Measurements from ENCODE around the gene CRB3. TPM values are rescaled to one million over a fixed set of nuclear protein-coding genes. Genes with fewer than 3 reads are reported as not detected.

Gene CRB3
- total and polyA plus RNA-seq, 2 of the 13 experiments (the other 11 are each of a cell fraction or from before 2014, with no cell fraction given) = 10.6 to 25.6 TPM

DNA sequence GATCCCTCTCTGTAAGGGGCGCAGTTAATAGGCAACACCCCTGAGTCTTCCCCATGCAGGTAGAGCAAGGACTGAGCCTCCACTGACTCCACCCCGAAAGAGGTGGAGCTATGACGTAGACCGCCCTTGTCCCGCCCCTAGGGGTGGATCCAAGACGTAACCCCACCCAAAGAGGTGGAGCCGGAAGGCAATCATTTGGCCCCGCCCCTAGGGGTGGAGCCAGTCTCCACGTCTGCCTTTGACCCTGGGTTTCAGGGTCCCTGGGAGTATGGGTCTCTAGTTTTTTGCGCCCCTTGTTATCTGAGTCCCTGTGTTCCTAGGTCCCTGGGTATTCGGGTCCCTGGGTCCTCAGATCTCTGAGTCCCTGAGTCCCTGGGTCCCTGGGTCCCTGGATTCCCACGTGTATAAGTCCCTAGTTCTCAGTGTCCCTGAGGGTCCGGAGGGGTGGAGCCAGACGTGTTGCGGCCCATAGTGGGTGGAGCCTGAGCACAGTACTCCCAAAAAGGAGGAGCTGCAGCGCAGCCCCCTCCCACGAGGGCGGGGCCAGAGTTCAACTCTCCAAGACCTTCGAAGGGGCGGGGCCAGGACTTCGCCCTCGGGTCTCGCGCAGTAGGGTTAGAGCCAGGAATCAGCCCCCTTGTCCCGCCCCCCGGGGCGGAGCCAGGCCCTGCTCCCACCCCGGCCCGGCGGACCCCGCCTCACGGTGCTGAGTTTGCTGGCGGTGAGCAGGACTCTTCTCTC lies 12.3 kb downstream of the CRB3 start (continued):
- TF ChIP-seq, protein P1, sequence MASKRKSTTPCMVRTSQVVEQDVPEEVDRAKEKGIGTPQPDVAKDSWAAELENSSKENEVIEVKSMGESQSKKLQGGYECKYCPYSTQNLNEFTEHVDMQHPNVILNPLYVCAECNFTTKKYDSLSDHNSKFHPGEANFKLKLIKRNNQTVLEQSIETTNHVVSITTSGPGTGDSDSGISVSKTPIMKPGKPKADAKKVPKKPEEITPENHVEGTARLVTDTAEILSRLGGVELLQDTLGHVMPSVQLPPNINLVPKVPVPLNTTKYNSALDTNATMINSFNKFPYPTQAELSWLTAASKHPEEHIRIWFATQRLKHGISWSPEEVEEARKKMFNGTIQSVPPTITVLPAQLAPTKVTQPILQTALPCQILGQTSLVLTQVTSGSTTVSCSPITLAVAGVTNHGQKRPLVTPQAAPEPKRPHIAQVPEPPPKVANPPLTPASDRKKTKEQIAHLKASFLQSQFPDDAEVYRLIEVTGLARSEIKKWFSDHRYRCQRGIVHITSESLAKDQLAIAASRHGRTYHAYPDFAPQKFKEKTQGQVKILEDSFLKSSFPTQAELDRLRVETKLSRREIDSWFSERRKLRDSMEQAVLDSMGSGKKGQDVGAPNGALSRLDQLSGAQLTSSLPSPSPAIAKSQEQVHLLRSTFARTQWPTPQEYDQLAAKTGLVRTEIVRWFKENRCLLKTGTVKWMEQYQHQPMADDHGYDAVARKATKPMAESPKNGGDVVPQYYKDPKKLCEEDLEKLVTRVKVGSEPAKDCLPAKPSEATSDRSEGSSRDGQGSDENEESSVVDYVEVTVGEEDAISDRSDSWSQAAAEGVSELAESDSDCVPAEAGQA (IDR thresholded peaks at IDR 0.05; ENCODE audit: low read depth) = no peak
- TF ChIP-seq, protein P1 (CRISPR knock-in tag; IDR thresholded peaks at IDR 0.05; ENCODE audit: borderline replicate concordance) = no peak
- TF ChIP-seq ZNF180 (CRISPR knock-in tag; IDR thresholded peaks at IDR 0.05; ENCODE audit: borderline replicate concordance, low read depth) (no peak), SSRP1 (CRISPR knock-in tag; IDR thresholded peaks at IDR 0.05) (no peak), ZNF678 (CRISPR knock-in tag; IDR thresholded peaks at IDR 0.05) (no peak), TARDBP (CRISPR knock-in tag; IDR thresholded peaks at IDR 0.05) (no peak), SOX13 (IDR thresholded peaks at IDR 0.05) (no peak), SOX13 (CRISPR knock-in tag; conservative IDR thresholded peaks at IDR 0.05 in 1 of 2, IDR thresholded peaks at IDR 0.05 in 1 of 2) (no peak), ZNF563 (CRISPR knock-in tag; IDR thresholded peaks at IDR 0.05) (no peak)
- TF ChIP-seq, protein P2, sequence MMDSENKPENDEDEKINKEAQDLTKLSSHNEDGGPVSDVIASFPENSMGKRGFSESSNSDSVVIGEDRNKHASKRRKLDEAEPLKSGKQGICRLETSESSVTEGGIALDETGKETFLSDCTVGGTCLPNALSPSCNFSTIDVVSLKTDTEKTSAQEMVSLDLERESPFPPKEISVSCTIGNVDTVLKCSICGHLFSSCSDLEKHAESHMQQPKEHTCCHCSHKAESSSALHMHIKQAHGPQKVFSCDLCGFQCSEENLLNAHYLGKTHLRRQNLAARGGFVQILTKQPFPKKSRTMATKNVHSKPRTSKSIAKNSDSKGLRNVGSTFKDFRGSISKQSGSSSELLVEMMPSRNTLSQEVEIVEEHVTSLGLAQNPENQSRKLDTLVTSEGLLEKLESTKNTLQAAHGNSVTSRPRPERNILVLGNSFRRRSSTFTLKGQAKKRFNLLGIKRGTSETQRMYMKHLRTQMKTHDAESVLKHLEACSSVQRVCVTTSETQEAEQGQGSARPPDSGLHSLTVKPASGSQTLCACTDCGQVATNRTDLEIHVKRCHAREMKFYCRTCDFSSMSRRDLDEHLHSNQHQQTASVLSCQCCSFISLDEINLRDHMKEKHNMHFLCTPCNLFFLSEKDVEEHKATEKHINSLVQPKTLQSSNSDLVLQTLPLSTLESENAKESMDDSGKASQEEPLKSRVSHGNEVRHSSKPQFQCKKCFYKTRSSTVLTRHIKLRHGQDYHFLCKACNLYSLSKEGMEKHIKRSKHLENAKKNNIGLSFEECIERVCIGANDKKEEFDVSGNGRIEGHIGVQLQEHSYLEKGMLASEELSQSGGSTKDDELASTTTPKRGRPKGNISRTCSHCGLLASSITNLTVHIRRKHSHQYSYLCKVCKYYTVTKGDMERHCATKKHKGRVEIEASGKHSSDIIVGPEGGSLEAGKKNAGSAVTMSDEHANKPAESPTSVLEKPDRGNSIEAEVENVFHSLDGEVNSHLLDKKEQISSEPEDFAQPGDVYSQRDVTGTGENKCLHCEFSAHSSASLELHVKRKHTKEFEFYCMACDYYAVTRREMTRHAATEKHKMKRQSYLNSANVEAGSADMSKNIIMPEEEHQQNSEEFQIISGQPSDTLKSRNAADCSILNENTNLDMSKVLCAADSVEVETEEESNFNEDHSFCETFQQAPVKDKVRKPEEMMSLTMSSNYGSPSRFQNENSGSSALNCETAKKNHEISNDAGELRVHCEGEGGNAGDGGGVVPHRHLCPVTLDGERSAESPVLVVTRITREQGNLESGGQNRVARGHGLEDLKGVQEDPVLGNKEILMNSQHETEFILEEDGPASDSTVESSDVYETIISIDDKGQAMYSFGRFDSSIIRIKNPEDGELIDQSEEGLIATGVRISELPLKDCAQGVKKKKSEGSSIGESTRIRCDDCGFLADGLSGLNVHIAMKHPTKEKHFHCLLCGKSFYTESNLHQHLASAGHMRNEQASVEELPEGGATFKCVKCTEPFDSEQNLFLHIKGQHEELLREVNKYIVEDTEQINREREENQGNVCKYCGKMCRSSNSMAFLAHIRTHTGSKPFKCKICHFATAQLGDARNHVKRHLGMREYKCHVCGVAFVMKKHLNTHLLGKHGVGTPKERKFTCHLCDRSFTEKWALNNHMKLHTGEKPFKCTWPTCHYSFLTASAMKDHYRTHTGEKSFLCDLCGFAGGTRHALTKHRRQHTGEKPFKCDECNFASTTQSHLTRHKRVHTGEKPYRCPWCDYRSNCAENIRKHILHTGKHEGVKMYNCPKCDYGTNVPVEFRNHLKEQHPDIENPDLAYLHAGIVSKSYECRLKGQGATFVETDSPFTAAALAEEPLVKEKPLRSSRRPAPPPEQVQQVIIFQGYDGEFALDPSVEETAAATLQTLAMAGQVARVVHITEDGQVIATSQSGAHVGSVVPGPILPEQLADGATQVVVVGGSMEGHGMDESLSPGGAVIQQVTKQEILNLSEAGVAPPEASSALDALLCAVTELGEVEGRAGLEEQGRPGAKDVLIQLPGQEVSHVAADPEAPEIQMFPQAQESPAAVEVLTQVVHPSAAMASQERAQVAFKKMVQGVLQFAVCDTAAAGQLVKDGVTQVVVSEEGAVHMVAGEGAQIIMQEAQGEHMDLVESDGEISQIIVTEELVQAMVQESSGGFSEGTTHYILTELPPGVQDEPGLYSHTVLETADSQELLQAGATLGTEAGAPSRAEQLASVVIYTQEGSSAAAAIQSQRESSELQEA (CRISPR knock-in tag; IDR thresholded peaks at IDR 0.05; ENCODE audit: not compliant biosample characterization) = no peak
- TF ChIP-seq, protein P3, sequence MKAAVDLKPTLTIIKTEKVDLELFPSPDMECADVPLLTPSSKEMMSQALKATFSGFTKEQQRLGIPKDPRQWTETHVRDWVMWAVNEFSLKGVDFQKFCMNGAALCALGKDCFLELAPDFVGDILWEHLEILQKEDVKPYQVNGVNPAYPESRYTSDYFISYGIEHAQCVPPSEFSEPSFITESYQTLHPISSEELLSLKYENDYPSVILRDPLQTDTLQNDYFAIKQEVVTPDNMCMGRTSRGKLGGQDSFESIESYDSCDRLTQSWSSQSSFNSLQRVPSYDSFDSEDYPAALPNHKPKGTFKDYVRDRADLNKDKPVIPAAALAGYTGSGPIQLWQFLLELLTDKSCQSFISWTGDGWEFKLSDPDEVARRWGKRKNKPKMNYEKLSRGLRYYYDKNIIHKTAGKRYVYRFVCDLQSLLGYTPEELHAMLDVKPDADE (CRISPR knock-in tag; IDR thresholded peaks at IDR 0.05) = no peak
- TF ChIP-seq, protein P4, sequence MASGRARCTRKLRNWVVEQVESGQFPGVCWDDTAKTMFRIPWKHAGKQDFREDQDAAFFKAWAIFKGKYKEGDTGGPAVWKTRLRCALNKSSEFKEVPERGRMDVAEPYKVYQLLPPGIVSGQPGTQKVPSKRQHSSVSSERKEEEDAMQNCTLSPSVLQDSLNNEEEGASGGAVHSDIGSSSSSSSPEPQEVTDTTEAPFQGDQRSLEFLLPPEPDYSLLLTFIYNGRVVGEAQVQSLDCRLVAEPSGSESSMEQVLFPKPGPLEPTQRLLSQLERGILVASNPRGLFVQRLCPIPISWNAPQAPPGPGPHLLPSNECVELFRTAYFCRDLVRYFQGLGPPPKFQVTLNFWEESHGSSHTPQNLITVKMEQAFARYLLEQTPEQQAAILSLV (CRISPR knock-in tag; IDR thresholded peaks at IDR 0.05; ENCODE audit: borderline replicate concordance) = no peak

All from HepG2 (cell line).